ENCODE results near the gene SGTB.
"Not testable (repeated sequence)": the region's sequence is repeated elsewhere in the genome, so short reads cannot be mapped to it uniquely, and the experiment has no call there.

Gene SGTB

DNA sequence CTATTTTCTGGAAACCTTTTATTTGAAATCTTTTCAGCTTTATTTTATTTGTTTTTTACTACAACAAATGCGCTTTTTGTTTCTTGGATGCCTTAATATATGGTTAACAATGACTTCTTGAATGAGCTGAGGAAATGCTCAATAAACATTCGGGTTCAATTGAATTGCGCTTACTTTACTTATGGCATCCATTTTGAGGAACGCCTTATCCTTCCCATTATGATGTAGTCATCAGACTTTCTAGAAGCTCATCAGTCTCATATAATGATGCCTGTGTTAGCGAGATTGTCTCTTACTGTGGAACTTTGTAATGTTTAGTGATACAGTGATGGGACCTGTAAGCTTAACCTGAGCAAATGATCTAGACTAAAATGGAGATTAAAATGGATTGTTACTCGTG, 96.2 kb downstream of the SGTB start:
- no peak for DNase-seq (ENCODE audit: low spot score)
- TF ChIP-seq, protein P1, sequence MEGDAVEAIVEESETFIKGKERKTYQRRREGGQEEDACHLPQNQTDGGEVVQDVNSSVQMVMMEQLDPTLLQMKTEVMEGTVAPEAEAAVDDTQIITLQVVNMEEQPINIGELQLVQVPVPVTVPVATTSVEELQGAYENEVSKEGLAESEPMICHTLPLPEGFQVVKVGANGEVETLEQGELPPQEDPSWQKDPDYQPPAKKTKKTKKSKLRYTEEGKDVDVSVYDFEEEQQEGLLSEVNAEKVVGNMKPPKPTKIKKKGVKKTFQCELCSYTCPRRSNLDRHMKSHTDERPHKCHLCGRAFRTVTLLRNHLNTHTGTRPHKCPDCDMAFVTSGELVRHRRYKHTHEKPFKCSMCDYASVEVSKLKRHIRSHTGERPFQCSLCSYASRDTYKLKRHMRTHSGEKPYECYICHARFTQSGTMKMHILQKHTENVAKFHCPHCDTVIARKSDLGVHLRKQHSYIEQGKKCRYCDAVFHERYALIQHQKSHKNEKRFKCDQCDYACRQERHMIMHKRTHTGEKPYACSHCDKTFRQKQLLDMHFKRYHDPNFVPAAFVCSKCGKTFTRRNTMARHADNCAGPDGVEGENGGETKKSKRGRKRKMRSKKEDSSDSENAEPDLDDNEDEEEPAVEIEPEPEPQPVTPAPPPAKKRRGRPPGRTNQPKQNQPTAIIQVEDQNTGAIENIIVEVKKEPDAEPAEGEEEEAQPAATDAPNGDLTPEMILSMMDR (IDR thresholded peaks at IDR 0.05; ENCODE audit: extremely low read depth, insufficient read depth, missing control alignments), result no peak
- in situ Hi-C loops (cut with MboI; ENCODE audit: low pct_unique_long_range_greater_than_20kb, low sequenced_read_pairs, unreplicated experiment), result no loop called here

- peak; percentile 64 for DNase-seq (ENCODE audit: low spot score)
- TF ChIP-seq, protein P1 (IDR thresholded peaks at IDR 0.05; ENCODE audit: extremely low read depth, insufficient read depth, missing control alignments), result no peak
- in situ Hi-C loops (cut with MboI; ENCODE audit: low pct_unique_long_range_greater_than_20kb, low sequenced_read_pairs, unreplicated experiment), result no loop called here
Observed at GRCh38 chr5:65624571-65625555, 97.0 kb downstream of the SGTB start, which contains the start of the genes SHLD3 and TRAPPC13. Gene SHLD3, plus strand, starts transcription at chr5:65625027. Its CDS starts 4,561 bp downstream, at chr5:65629588. Gene TRAPPC13, plus strand, starts transcription at chr5:65625027. Its CDS starts 34 bp downstream, at chr5:65625061.

DNA sequence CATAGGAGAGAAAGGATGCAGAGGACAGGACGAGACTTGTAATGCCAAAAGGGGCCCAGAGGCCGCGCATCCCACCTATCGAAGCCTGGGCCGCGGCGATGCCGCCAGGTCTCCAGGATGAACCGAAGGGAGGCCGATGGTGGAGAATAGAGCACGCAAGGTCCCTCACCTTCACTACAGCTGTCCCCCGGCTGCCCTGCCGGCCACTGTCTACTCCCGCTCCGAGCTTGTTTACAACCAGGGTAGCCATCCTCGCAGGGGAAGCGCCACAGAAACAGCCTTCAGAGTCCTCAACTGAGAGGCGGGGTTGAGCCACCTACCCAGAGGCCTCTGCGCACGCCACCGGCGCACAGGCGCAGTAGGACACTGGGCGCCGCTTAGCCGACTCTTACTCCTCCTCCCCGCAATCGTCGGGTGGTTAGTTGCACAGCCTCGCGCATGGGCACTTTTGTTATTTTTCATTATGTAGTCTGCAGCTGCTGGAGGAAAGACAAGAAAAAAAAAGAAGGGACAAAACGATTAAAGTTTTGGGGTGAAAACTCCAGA, 97.8 kb downstream of the SGTB start, which contains the start of gene TRIM23:
TSS of gene TRIM23 (minus strand) at position 309 of the 546 bp plus-strand sequence. CDS start at position 250, 59 bp downstream.
- TF ChIP-seq, protein P1 (IDR thresholded peaks at IDR 0.05; ENCODE audit: extremely low read depth, insufficient read depth, missing control alignments), result no peak
- DNase-seq (ENCODE audit: low spot score), result peak; percentile 85
- in situ Hi-C loops (cut with MboI; ENCODE audit: low pct_unique_long_range_greater_than_20kb, low sequenced_read_pairs, unreplicated experiment), result no loop called here

- in situ Hi-C loops (cut with MboI; ENCODE audit: low pct_unique_long_range_greater_than_20kb, low sequenced_read_pairs, unreplicated experiment), result no loop called here
- TF ChIP-seq, protein P1 (IDR thresholded peaks at IDR 0.05; ENCODE audit: extremely low read depth, insufficient read depth, missing control alignments), result no peak
- no peak for DNase-seq (ENCODE audit: low spot score)
Observed at GRCh38 chr5:65623482-65623881, 98.4 kb downstream of the SGTB start.

DNA sequence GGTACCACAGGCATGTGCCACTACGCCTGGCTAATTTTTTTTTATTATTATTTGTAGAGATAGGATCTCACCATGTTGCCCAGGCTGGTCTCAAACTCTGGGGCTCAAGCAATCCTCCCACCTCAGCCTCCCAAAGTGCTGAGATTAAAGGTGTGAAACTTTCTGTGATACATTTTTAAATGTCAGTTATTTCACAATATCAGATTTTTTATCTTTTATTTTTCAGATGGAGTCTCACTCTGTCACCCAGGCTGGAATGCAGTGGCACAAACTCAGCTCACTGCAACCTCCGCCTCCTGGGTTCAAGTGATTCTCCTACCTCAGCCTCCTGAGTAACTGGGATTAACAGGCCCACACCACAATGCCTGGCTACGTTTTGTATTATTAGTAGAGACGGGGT, 99.9 kb downstream of the SGTB start:
- DNase-seq (ENCODE audit: low spot score); in situ Hi-C loops (cut with MboI; ENCODE audit: low pct_unique_long_range_greater_than_20kb, low sequenced_read_pairs, unreplicated experiment): not testable (repeated sequence)

DNA sequence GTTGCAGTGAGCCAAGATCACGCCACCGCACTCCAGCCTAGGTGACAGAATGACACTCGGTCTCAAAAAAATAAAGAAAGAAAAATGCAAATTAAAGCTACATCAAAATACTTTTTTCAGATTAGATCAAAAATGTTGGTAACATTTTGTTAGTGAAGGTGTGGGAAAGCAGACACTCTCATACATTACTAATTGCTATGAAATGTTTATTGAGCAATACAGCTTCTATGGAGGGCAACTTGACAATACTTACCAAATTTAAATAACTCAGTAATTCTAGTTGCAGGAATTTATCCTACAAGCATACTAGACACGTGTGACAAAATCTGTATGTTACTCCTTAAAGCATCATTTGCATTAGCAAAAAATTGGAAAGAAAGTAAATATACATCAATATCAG, 101.9 kb downstream of the SGTB start:
- TF ChIP-seq, protein P1 (IDR thresholded peaks at IDR 0.05; ENCODE audit: extremely low read depth, insufficient read depth, missing control alignments), result no peak
- DNase-seq (ENCODE audit: low spot score), result no peak
- in situ Hi-C loops (cut with MboI; ENCODE audit: low pct_unique_long_range_greater_than_20kb, low sequenced_read_pairs, unreplicated experiment), result no loop called here
